Posterior vena cava (tissue), 2 donors: ENCODE results near the gene CPVL. TPM values are rescaled to one million over a fixed set of nuclear protein-coding genes. Genes with fewer than 3 reads are reported as not detected.

Experiments used
- DNase-seq: peaks from one replicate; pipeline ENCODE4 v3.0.0-alpha.2; 2020; ENCODE audit warnings: low spot score
- intact Hi-C, 2 donors: fragments of 100-400 bp; cut with DNase I; formaldehyde crosslinking; loops; one replicate each; pipeline versions ENCODE4 v1.14.1 to v1.14.2; 2022 to 2023
- total RNA-seq, 2 donors: library from RNA; stranded (reverse); fragmentation: NEBNext Ultra II Directional; extraction: Animal tissue kit (Norgen Biotek cat#: 25700); gene quantifications; one replicate each; pipeline ENCODE4 v1.2.1, GENCODE V29; 2021
- donor health status: DM: yes; HTN: yes; CAD: no.
- donor health status: DM: yes; HTN: yes; CAD: no.

The CPVL gene
- total RNA-seq, 2 donors from 2014 or later, result 23.8 to 44.9 TPM

- intact Hi-C loops, result no loop called here
- no peak for DNase-seq
Observed at GRCh38 chr7:28993371-28993770, 153.0 kb downstream of the CPVL start.

- no peak for DNase-seq
- intact Hi-C loops, result no loop called here
Observed at GRCh38 chr7:28992798-28993197, 153.5 kb downstream of the CPVL start.

GRCh38 chr7:28990200-28990960 is 156.0 kb downstream of the CPVL start:
- DNase-seq, result peak; percentile 88
- intact Hi-C loops, result no loop called here

- intact Hi-C loops, result no loop called here
- no peak for DNase-seq
Observed at GRCh38 chr7:28989211-28989980, 156.9 kb downstream of the CPVL start.

- intact Hi-C loops, result no loop called here
- DNase-seq, result peak; percentile 92
Observed at GRCh38 chr7:28988810-28989209, 157.5 kb downstream of the CPVL start.

- no peak for DNase-seq
- intact Hi-C loops, result no loop called here
Observed at GRCh38 chr7:28988091-28988490, 158.2 kb downstream of the CPVL start.

- no peak for DNase-seq
- intact Hi-C loops, result no loop called here
Observed at GRCh38 chr7:28986765-28987110, 159.6 kb downstream of the CPVL start.

- DNase-seq, result no peak
- intact Hi-C loops, result no loop called here
Observed at GRCh38 chr7:28986028-28986764, 160.1 kb downstream of the CPVL start.

- intact Hi-C loops, result no loop called here
- DNase-seq, result peak; percentile 85
Observed at GRCh38 chr7:28984631-28985030, 161.7 kb downstream of the CPVL start.

- intact Hi-C loops, result no loop called here
- no peak for DNase-seq
Observed at GRCh38 chr7:28984217-28984616, 162.1 kb downstream of the CPVL start.

GRCh38 chr7:28983396-28984190 is 162.7 kb downstream of the CPVL start:
- intact Hi-C loops, result no loop called here
- no peak for DNase-seq

GRCh38 chr7:28981161-28981465 is 165.2 kb downstream of the CPVL start:
- intact Hi-C loops, result loop anchor here in 1 of 2 donors (1.0 kb wide), 1 partner anchor 37 kb away; no protein-coding TSS in a partner anchor
- DNase-seq, result no peak

GRCh38 chr7:28980451-28981160 is 165.7 kb downstream of the CPVL start:
- intact Hi-C loops, result loop anchor here in 1 of 2 donors (1.0 kb wide), 1 partner anchor 36 kb away; no protein-coding TSS in a partner anchor
- no peak for DNase-seq

- no peak for DNase-seq
- intact Hi-C loops, result loop anchor here in 1 of 2 donors (10.0 kb wide), 1 partner anchor 1435 kb away; no protein-coding TSS in a partner anchor
Observed at GRCh38 chr7:28979776-28980175, 166.6 kb downstream of the CPVL start.

- DNase-seq, result no peak
- intact Hi-C loops, result loop anchor here in 1 of 2 donors (10.0 kb wide), 1 partner anchor 1437 kb away; no protein-coding TSS in a partner anchor
Observed at GRCh38 chr7:28977881-28978280, 168.5 kb downstream of the CPVL start.

- DNase-seq, result no peak
Observed at GRCh38 chr7:28976022-28976421, 170.3 kb downstream of the CPVL start.

GRCh38 chr7:28973591-28973990 is 172.7 kb downstream of the CPVL start:
- no peak for DNase-seq
- intact Hi-C loops, result loop anchor here in 1 of 2 donors (10.0 kb wide), 1 partner anchor 1441 kb away; no protein-coding TSS in a partner anchor

More at GRCh38 chr7:28976022-28976421, 170.3 kb downstream of the CPVL start:
- intact Hi-C loops, result loop anchor here in 1 of 2 donors (10.0 kb wide), 1 partner anchor 1439 kb away; no protein-coding TSS in a partner anchor

- DNase-seq, result no peak
- intact Hi-C loops, result loop anchor here in 1 of 2 donors (5.0 kb wide), 1 partner anchor 63 kb away; no protein-coding TSS in a partner anchor
Observed at GRCh38 chr7:28964056-28964455, 182.3 kb downstream of the CPVL start.
